Loucy (cell line): ENCODE data around the gene CD160.

Experiments
- H2AFZ ChIP-seq: fragments of 200-600 bp; sonication (generic); 2 replicates; pipeline ENCODE4 v1.6.0; 2016; ENCODE audit warnings: antibody characterized with exemption, mild to moderate bottlenecking, low read length, moderate library complexity
- H3F3A ChIP-seq: fragments of 200-600 bp; 2 replicates; pipeline ENCODE4 v1.6.0; 2016; ENCODE audit warnings: antibody characterized with exemption, low read depth, mild to moderate bottlenecking
- H3K27me3 ChIP-seq: fragments of 200-600 bp; sonication (generic); 2 replicates; pipeline ENCODE4 v1.6.1; 2014; ENCODE audit warnings: low read length, mild to moderate bottlenecking; ENCODE audit not compliant: insufficient read depth, poor library complexity, severe bottlenecking
- H3K36me3 ChIP-seq: fragments of 200-600 bp; sonication (generic); 2 replicates; pipeline ENCODE4 v1.6.1; 2016; ENCODE audit warnings: low read length; ENCODE audit not compliant: insufficient read depth
- H3K4me1 ChIP-seq: fragments of 200-600 bp; sonication (generic); 2 replicates; pipeline ENCODE4 v1.5.1; 2014; ENCODE audit warnings: low read length, mild to moderate bottlenecking; ENCODE audit not compliant: insufficient read depth, poor library complexity, severe bottlenecking
- H3K4me2 ChIP-seq: fragments of 200-600 bp; sonication (generic); 2 replicates; pipeline ENCODE4 v1.6.0; 2014; ENCODE audit warnings: antibody characterized with exemption, low read length, low read depth, mild to moderate bottlenecking; ENCODE audit not compliant: poor library complexity, severe bottlenecking
- H3K4me3 ChIP-seq: fragments of 200-600 bp; sonication (generic); 2 replicates; pipeline ENCODE4 v1.5.1; 2014; ENCODE audit warnings: low read length, mild to moderate bottlenecking, mixed read lengths; ENCODE audit not compliant: poor library complexity, severe bottlenecking
- H3K79me2 ChIP-seq: fragments of 200-600 bp; sonication (generic); 2 replicates; pipeline ENCODE4 v1.6.1; 2014; ENCODE audit warnings: low read length; ENCODE audit not compliant: insufficient read depth
- H3K9ac ChIP-seq: fragments of 200-600 bp; sonication (generic); 2 replicates; pipeline ENCODE4 v1.6.0; 2014; ENCODE audit warnings: mild to moderate bottlenecking, low read depth, low read length, moderate library complexity; ENCODE audit not compliant: poor library complexity, severe bottlenecking
- H3K9me2 ChIP-seq: fragments of 200-600 bp; sonication (generic); replicated peaks from 2 replicates; pipeline ENCODE4 v1.6.1; 2016; ENCODE audit warnings: low read depth, low read length, mixed read lengths
- H3K9me3 ChIP-seq: fragments of 200-600 bp; sonication (generic); 2 replicates; pipeline ENCODE4 v1.6.1; 2014; ENCODE audit warnings: mild to moderate bottlenecking, antibody characterized with exemption, low read length, low read depth; ENCODE audit not compliant: insufficient read depth
- H4K20me1 ChIP-seq: fragments of 200-600 bp; sonication (generic); 2 replicates; pipeline ENCODE4 v1.6.0; 2014; ENCODE audit warnings: antibody characterized with exemption, low read length, mild to moderate bottlenecking; ENCODE audit not compliant: insufficient read depth, poor library complexity, severe bottlenecking
- EZH2phosphoT487 ChIP-seq: fragments of 200-600 bp; IDR thresholded peaks from 2 replicates; pipeline ENCODE4 v1.6.1; 2018; ENCODE audit warnings: antibody characterized with exemption, mild to moderate bottlenecking, moderate library complexity, borderline replicate concordance
- TF ChIP-seq, protein P1 (sequence below): fragments of 200-600 bp; sonication (generic); conservative IDR thresholded peaks from 2 replicates; pipeline ENCODE4 v1.5.1; 2014; ENCODE audit warnings: mild to moderate bottlenecking, antibody characterized with exemption, low read length

Gene CD160

GRCh38 chr1:145696630-145696960 is 22.7 kb upstream of the CD160 start:
- Histone ChIP-seq H3K79me2 (no peaks in the 10 kb centered on the region), H3K4me1 (no peaks in the 10 kb centered on the region), H3K27me3 (no peaks in the 10 kb centered on the region), H3K9ac (no peak overlapping the region), H4K20me1 (no peaks in the 10 kb centered on the region), H3K36me3 (no peaks in the 10 kb centered on the region), H3K9me3 (no peaks in the 10 kb centered on the region), H3K9me2 (no peaks in the 10 kb centered on the region), H3K4me3 (no peak overlapping the region), H2AFZ (no peak overlapping the region), H3K4me2 (no peak overlapping the region), H3F3A (no peaks in the 10 kb centered on the region)
- TF ChIP-seq, protein P1, sequence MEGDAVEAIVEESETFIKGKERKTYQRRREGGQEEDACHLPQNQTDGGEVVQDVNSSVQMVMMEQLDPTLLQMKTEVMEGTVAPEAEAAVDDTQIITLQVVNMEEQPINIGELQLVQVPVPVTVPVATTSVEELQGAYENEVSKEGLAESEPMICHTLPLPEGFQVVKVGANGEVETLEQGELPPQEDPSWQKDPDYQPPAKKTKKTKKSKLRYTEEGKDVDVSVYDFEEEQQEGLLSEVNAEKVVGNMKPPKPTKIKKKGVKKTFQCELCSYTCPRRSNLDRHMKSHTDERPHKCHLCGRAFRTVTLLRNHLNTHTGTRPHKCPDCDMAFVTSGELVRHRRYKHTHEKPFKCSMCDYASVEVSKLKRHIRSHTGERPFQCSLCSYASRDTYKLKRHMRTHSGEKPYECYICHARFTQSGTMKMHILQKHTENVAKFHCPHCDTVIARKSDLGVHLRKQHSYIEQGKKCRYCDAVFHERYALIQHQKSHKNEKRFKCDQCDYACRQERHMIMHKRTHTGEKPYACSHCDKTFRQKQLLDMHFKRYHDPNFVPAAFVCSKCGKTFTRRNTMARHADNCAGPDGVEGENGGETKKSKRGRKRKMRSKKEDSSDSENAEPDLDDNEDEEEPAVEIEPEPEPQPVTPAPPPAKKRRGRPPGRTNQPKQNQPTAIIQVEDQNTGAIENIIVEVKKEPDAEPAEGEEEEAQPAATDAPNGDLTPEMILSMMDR: no peak
- TF ChIP-seq EZH2phosphoT487: no peak

DNA sequence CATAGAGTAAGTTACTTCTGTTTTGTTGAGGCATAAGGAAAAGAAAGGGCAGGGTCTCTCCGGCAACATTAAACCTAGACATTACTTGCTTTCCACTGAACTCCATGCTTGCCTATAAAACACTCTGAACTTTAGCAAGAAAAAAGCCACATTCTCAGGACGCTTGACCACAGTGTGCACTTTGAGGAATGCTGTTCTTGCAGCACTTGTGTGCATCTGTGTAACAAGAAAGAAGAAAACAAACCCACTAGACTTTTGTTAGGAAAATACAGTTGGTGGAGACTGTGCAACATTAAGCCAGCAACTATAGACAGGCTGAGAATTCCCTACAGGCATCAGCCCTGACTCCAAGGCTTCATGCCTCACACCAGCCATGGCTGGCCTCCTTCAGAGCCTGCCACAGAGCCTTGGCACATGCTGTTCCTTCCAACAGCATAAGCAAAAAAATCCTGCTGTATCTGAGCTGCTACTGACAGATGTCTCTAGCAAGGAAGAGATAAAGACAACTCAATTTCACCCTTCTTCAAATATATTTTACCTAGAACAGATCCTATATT is 17.9 kb upstream of the CD160 start:
- no peaks in the 10 kb centered on the region for H3K27me3 ChIP-seq
- no peaks in the 10 kb centered on the region for H3K9me2 ChIP-seq
- H3K9ac ChIP-seq: no peak overlapping the region
- no peaks in the 10 kb centered on the region for H3K9me3 ChIP-seq
- H3K79me2 ChIP-seq: no peaks in the 10 kb centered on the region
- H3K4me1 ChIP-seq: no peaks in the 10 kb centered on the region
- H3K4me2 ChIP-seq: no peak overlapping the region
- H3K36me3 ChIP-seq: no peaks in the 10 kb centered on the region
- no peak for TF ChIP-seq EZH2phosphoT487
- TF ChIP-seq, protein P1: no peak
- H2AFZ ChIP-seq: no peak overlapping the region
- H3F3A ChIP-seq: no peaks in the 10 kb centered on the region
- H3K4me3 ChIP-seq: no peak overlapping the region
- H4K20me1 ChIP-seq: no peaks in the 10 kb centered on the region

DNA sequence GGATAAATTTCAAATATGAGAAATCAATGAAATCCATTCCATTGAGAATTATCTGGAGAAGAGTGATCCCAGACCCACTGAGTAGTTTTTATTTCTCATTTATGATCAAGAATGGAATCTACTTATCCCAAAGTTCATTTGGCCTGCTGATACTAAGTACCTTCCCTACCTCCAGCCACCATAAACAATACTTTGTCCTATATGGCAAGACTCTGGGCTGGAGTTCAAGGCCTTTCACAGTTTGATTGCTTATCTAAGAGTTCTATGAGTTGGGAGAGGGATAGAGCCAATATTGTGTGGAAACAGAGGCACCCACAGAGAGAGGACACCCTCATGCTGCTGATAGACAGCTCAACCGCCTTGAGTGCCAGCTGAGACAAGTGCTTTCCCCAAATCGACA is 17.2 kb upstream of the CD160 start:
- no peak overlapping the region for H3K4me2 ChIP-seq
- no peaks in the 10 kb centered on the region for H3K36me3 ChIP-seq
- no peaks in the 10 kb centered on the region for H4K20me1 ChIP-seq
- no peaks in the 10 kb centered on the region for H3K27me3 ChIP-seq
- H3K79me2 ChIP-seq: no peaks in the 10 kb centered on the region
- no peak overlapping the region for H2AFZ ChIP-seq
- no peaks in the 10 kb centered on the region for H3F3A ChIP-seq
- no peak overlapping the region for H3K4me3 ChIP-seq
- H3K9ac ChIP-seq: no peak overlapping the region
- no peak for TF ChIP-seq EZH2phosphoT487
- TF ChIP-seq, protein P1: no peak
- H3K4me1 ChIP-seq: no peaks in the 10 kb centered on the region
- H3K9me2 ChIP-seq: no peaks in the 10 kb centered on the region
- H3K9me3 ChIP-seq: no peaks in the 10 kb centered on the region
